ENCODE measurements around the gene PAGE2B. TPM values are rescaled to one million over a fixed set of nuclear protein-coding genes. Genes with fewer than 3 reads are reported as not detected.

Gene PAGE2B
- total and polyA plus RNA-seq, 9 of the 15 experiments (the other 6 are each of a cell fraction or from before 2014, with no cell fraction given): 1.8 to 36.0 (median 16.5) TPM

- FAIRE-seq: no peak
- no peak within 1 kb of the TSS for H3K4me2 ChIP-seq (ENCODE audit: insufficient read depth, low read length)
- H3K27ac ChIP-seq (ENCODE audit: extremely low read depth, low read depth, low read length): no peak within 1 kb of the TSS
- no peaks in the 10 kb centered on the region for H3K36me3 ChIP-seq (ENCODE audit: control insufficient read depth, insufficient read depth, low read length)
- ChIA-PET POLR2A (no interaction called here), CTCF (ENCODE audit: low intra/inter-chr PET ratio) (no interaction called here)
- H3K9ac ChIP-seq (ENCODE audit: insufficient read depth in 1 of 2, low read depth in 2 of 2, low read length in 2 of 2): no peak within 1 kb of the TSS
- no peaks in the 10 kb centered on the region for H3K79me2 ChIP-seq (ENCODE audit: control insufficient read depth, insufficient read depth, low read length)
- WGBS (ENCODE audit: insufficient coverage, low coverage, missing lambda C conversion rate): 51% methylated on average over 13 of the region's 30 CpGs
- intact Hi-C loops (cut with micrococcal nuclease) (no loop called here), in situ Hi-C loops (cut with MboI) (no loop called here)
- no peaks in the 10 kb centered on the region for H3K27me3 ChIP-seq (ENCODE audit: control insufficient read depth in 2 of 2, insufficient read depth in 2 of 2, low read length in 2 of 2)
- H2AFZ ChIP-seq (ENCODE audit: low read depth, low read length): peak within 1 kb of the TSS; percentile 51; the same call in 1 of the 2 replicates
- no TSS peak for BruUV-seq (replicated peaks)
- no peaks in the 10 kb centered on the region for H3K4me1 ChIP-seq (replicated peaks in 1 of 2; ENCODE audit: control insufficient read depth in 2 of 2, insufficient read depth in 2 of 2, low read length in 2 of 2)
- no peaks in the 10 kb centered on the region for H3K9me3 ChIP-seq (replicated peaks; ENCODE audit: control insufficient read depth, insufficient read depth, low read depth, low read length)
- no peak for ATAC-seq
- no peak within 1 kb of the TSS for H3K4me3 ChIP-seq
- no peak for DNase-seq (ENCODE audit: extremely low read depth in 1 of 4, low spot score in 3 of 4)
- TF ChIP-seq EHMT2 (IDR thresholded peaks at IDR 0.05) (no peak), YY1 (IDR thresholded peaks at IDR 0.05; ENCODE audit: borderline replicate concordance in 1 of 3, control insufficient read depth in 1 of 3, extremely low read depth in 1 of 3, insufficient read depth in 3 of 3, insufficient read length in 1 of 3, insufficient replicate concordance in 2 of 3, low read depth in 1 of 3, low read length in 2 of 3) (peak in 1 of 3 experiments; percentile 26), NR3C1 (CRISPR knock-in tag; IDR thresholded peaks at IDR 0.05) (no peak), SNIP1 (IDR thresholded peaks at IDR 0.05; ENCODE audit: low read depth) (no peak), ZNF696 (CRISPR knock-in tag; conservative IDR thresholded peaks at IDR 0.05) (no peak), ZNF134 (CRISPR knock-in tag; conservative IDR thresholded peaks at IDR 0.05) (no peak), HMGN3 (IDR thresholded peaks at IDR 0.05; ENCODE audit: borderline replicate concordance, extremely low read depth, insufficient read length, low read depth, low read length) (no peak), NRF1 (conservative IDR thresholded peaks at IDR 0.05 in 1 of 2, IDR thresholded peaks at IDR 0.05 in 1 of 2) (peak; percentile 41 to 53), KAT2B (IDR thresholded peaks at IDR 0.05; ENCODE audit: low read depth, low read length) (no peak), PRMT5 (CRISPR knock-in tag; IDR thresholded peaks at IDR 0.05) (no peak), TAF7 (tag; IDR thresholded peaks at IDR 0.05) (no peak), ZNF184 (CRISPR knock-in tag; IDR thresholded peaks at IDR 0.05) (no peak), DMBX1 (CRISPR knock-in tag; IDR thresholded peaks at IDR 0.05; ENCODE audit: borderline replicate concordance) (no peak), SRSF1 (IDR thresholded peaks at IDR 0.05; ENCODE audit: low read depth, low read length) (no peak)
- TF ChIP-seq, protein P1, sequence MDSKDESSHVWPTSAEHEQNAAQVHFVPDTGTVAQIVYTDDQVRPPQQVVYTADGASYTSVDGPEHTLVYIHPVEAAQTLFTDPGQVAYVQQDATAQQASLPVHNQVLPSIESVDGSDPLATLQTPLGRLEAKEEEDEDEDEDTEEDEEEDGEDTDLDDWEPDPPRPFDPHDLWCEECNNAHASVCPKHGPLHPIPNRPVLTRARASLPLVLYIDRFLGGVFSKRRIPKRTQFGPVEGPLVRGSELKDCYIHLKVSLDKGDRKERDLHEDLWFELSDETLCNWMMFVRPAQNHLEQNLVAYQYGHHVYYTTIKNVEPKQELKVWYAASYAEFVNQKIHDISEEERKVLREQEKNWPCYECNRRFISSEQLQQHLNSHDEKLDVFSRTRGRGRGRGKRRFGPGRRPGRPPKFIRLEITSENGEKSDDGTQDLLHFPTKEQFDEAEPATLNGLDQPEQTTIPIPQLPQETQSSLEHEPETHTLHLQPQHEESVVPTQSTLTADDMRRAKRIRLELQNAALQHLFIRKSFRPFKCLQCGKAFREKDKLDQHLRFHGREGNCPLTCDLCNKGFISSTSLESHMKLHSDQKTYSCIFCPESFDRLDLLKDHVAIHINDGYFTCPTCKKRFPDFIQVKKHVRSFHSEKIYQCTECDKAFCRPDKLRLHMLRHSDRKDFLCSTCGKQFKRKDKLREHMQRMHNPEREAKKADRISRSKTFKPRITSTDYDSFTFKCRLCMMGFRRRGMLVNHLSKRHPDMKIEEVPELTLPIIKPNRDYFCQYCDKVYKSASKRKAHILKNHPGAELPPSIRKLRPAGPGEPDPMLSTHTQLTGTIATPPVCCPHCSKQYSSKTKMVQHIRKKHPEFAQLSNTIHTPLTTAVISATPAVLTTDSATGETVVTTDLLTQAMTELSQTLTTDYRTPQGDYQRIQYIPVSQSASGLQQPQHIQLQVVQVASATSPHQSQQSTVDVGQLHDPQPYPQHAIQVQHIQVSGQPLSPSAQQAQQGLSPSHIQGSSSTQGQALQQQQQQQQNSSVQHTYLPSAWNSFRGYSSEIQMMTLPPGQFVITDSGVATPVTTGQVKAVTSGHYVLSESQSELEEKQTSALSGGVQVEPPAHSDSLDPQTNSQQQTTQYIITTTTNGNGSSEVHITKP (IDR thresholded peaks at IDR 0.05; ENCODE audit: partially characterized antibody): no peak
- H3K9me1 ChIP-seq (ENCODE audit: control insufficient read depth, insufficient read depth, low read length): no peaks in the 10 kb centered on the region
- H4K20me1 ChIP-seq (replicated peaks; ENCODE audit: control insufficient read depth, insufficient read depth, low read length): no peaks in the 10 kb centered on the region
Observed at GRCh38 chrX:55088795-55089489, 14.1 kb downstream of the PAGE2B start, which contains the start of gene PAGE2. PAGE2 (plus strand) TSS chrX:55089018; CDS start chrX:55090021, 1,003 bp downstream.
